A673 (cell line): ENCODE measurements around the gene UBXN2A.

Experiments used
- EZH2 ChIP-seq: fragments of 200-600 bp; sonication (generic); IDR thresholded peaks from 2 replicates; pipeline ENCODE4 v1.6.1; 2017; ENCODE audit warnings: borderline replicate concordance, low read depth, mild to moderate bottlenecking, mixed read lengths, antibody characterized with exemption, low read length; ENCODE audit not compliant: poor library complexity, severe bottlenecking
- TF ChIP-seq, protein P1 (sequence below): fragments of 300-800, 200-600 bp; sonication (generic); conservative IDR thresholded peaks from 2 replicates; pipeline ENCODE4 v1.5.1; 2017; ENCODE audit warnings: low read depth, mild to moderate bottlenecking, antibody characterized with exemption, low read length, moderate library complexity, mixed read lengths

DNA sequence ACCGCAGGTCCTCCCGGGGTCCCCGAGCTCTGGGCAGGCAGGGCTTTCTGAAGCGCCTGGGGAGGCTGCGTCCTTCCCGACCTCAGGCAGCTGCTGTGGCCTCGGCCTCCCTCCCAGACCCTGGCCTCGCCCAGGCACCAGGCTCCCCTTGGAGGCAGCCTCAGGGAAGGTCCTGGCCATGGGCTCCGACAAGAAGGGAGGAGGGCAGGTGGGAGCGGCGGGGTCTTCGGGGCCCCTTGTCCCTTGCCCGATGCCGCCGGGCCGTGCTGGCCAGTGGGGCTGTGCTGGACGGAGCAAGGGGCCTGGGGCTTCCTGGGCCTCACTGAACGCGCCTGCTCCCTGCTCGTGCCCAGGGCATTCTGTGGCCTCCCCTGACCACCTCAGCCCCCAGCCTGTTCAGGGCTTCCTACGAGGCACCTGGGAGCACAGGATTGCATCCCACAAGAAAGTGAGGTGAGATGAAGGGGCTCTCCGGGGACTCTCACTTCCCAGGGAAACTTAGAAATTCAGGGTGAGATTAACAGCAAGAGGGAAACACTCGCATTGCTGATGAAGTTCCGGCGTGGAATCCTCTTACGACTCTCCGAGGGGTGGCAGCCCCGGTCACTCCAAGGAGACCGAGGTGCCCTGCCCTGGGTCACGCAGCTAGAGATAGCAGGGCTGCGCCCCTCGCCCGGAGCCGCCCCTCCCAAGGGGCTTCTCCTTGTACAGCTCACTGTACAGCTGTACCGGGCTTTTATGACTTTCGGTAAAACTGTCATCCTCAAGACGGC, 70.4 kb downstream of the UBXN2A start:
- TF ChIP-seq, protein P1, sequence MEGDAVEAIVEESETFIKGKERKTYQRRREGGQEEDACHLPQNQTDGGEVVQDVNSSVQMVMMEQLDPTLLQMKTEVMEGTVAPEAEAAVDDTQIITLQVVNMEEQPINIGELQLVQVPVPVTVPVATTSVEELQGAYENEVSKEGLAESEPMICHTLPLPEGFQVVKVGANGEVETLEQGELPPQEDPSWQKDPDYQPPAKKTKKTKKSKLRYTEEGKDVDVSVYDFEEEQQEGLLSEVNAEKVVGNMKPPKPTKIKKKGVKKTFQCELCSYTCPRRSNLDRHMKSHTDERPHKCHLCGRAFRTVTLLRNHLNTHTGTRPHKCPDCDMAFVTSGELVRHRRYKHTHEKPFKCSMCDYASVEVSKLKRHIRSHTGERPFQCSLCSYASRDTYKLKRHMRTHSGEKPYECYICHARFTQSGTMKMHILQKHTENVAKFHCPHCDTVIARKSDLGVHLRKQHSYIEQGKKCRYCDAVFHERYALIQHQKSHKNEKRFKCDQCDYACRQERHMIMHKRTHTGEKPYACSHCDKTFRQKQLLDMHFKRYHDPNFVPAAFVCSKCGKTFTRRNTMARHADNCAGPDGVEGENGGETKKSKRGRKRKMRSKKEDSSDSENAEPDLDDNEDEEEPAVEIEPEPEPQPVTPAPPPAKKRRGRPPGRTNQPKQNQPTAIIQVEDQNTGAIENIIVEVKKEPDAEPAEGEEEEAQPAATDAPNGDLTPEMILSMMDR, result no peak
- no peak for TF ChIP-seq EZH2
